HepG2 (cell line): ENCODE results near the gene OR8A1. TPM values are rescaled to one million over a fixed set of nuclear protein-coding genes. Genes with fewer than 3 reads are reported as not detected.

Source experiments
- ATAC-seq: fragments of 200-7000 bp; cut with Tn5 transposase; 3 replicates; pipeline ENCODE4 v1.9.1; 2020; ENCODE audit warnings: mild to moderate bottlenecking, moderate library complexity
- BruUV-seq: library from RNA; stranded (reverse); fragments of 400-500 nt; replicated peaks from 2 replicates; lab custom pipeline; 2021; lab: Mats Ljungman, UMichigan
- CTCF ChIA-PET: fragments of 300-600 bp; formaldehyde crosslinking; extraction: SDS; loops from one replicate; lab custom pipeline; 2021; ENCODE audit warnings: low total read pairs, inconsistent platforms, low intra/inter-chr PET ratio; lab: Yijun Ruan, JAX
- POLR2A ChIA-PET: fragments of 350-600 bp; sonication (Branson Sonifier 250); formaldehyde crosslinking; loops from one replicate; lab custom pipeline; 2020; ENCODE audit warnings: antibody characterized with exemption, inconsistent platforms; lab: Yijun Ruan, JAX
- DNase-seq: peaks from one replicate; pipeline ENCODE4 v3.0.0-alpha.2; 2015; ENCODE audit warnings: low spot score
- FAIRE-seq: peaks from 3 replicates; lab custom pipeline; 2011; peaks lifted over from hg19 to GRCh38; lab: Jason Lieb, UNC
- H2AFZ ChIP-seq: one replicate; pipeline ENCODE4 v1.6.1; 2011; ENCODE audit warnings: low read length, inconsistent platforms
- H3K27ac ChIP-seq: fragments of 300-600 bp; 3 replicates; pipeline ENCODE4 v1.8.0; 2011; ENCODE audit warnings: mixed run types, mild to moderate bottlenecking, mixed read lengths, low read length, inconsistent platforms; ENCODE audit not compliant: insufficient read depth; ENCODE audit errors: extremely low read length
- H3K27me3 ChIP-seq, 2 experiments: fragments of 200-600 bp in 1 of 2; 2 replicates in 1 of 2; 3 replicates in 1 of 2; pipeline versions ENCODE4 v1.6.0 to v1.8.0; 2011; ENCODE audit warnings: low read length in 2 of 2, mild to moderate bottlenecking in 2 of 2, moderate library complexity in 2 of 2, inconsistent platforms in 1 of 2; ENCODE audit not compliant: insufficient read depth in 2 of 2, control insufficient read depth in 1 of 2
- H3K36me3 ChIP-seq, 2 experiments: fragments of 200-600 bp in 1 of 2; replicated peaks in 1 of 2; 2 replicates in 1 of 2; 3 replicates in 1 of 2; pipeline versions ENCODE4 v1.5.1 to v1.8.0; 2011; ENCODE audit warnings: low read length in 2 of 2, inconsistent platforms in 1 of 2; ENCODE audit not compliant: insufficient read depth in 2 of 2, control insufficient read depth in 1 of 2
- H3K4me1 ChIP-seq: 2 replicates; pipeline ENCODE4 v1.5.1; 2012; ENCODE audit warnings: low read length, inconsistent platforms; ENCODE audit not compliant: insufficient read depth
- H3K4me2 ChIP-seq: 2 replicates; pipeline ENCODE4 v1.6.0; 2011; ENCODE audit warnings: low read depth, low read length, inconsistent platforms
- H3K4me3 ChIP-seq, 3 experiments: fragments of 200-600 bp in 1 of 3; sonication (generic), shearing (Covaris generic) in 1 of 3; replicated peaks in 1 of 3; 2 replicates each; pipeline ENCODE4 v1.5.1; 2011 to 2016; ENCODE audit warnings: low read length in 3 of 3, inconsistent platforms in 2 of 3, low read depth in 2 of 3, mild to moderate bottlenecking in 2 of 3, control low read depth in 1 of 3, mixed read lengths in 1 of 3; ENCODE audit not compliant: insufficient read depth in 1 of 3
- H3K79me2 ChIP-seq: one replicate; pipeline ENCODE4 v1.6.1; 2011; ENCODE audit warnings: low read length, inconsistent platforms; ENCODE audit not compliant: insufficient read depth
- H3K9ac ChIP-seq: 2 replicates; pipeline ENCODE4 v1.6.0; 2011; ENCODE audit warnings: mild to moderate bottlenecking, low read depth, low read length, inconsistent platforms; ENCODE audit not compliant: insufficient read depth
- H3K9me3 ChIP-seq: 2 replicates; pipeline ENCODE4 v1.5.1; 2012; ENCODE audit warnings: mild to moderate bottlenecking, low read length
- H4K20me1 ChIP-seq: 2 replicates; pipeline ENCODE4 v1.6.0; 2011; ENCODE audit warnings: inconsistent platforms, mild to moderate bottlenecking, low read length, moderate library complexity; ENCODE audit not compliant: insufficient read depth
- FLYWCH1 ChIP-seq: sonication (generic); formaldehyde crosslinking; IDR thresholded peaks from 2 replicates; pipeline ENCODE4 v1.8.1; 2023; ENCODE audit warnings: mild to moderate bottlenecking, missing genetic modification reagents
- FOXC1 ChIP-seq: sonication (generic); formaldehyde crosslinking; IDR thresholded peaks from 2 replicates; pipeline ENCODE4 v1.8.0; 2022; ENCODE audit warnings: mild to moderate bottlenecking, missing genetic modification reagents, borderline replicate concordance
- GTF3A ChIP-seq: sonication (generic); formaldehyde crosslinking; conservative IDR thresholded peaks from 2 replicates; pipeline ENCODE4 v1.4.0; 2020; ENCODE audit warnings: mild to moderate bottlenecking, missing genetic modification reagents
- HNRNPH1 ChIP-seq: fragments of 200-400 bp; formaldehyde crosslinking; optimal IDR thresholded peaks from 2 replicates; pipeline ENCODE3; 2017; ENCODE audit warnings: mild to moderate bottlenecking, low read depth, low read length
- HNRNPK ChIP-seq: fragments of 200-400 bp; formaldehyde crosslinking; IDR thresholded peaks from 2 replicates; pipeline ENCODE4 v1.6.1; 2018; ENCODE audit warnings: low read length, low read depth, moderate library complexity, mild to moderate bottlenecking; ENCODE audit not compliant: poor library complexity, severe bottlenecking
- HNRNPUL1 ChIP-seq: fragments of 200-400 bp; formaldehyde crosslinking; IDR thresholded peaks from 2 replicates; pipeline ENCODE4 v1.6.1; 2017; ENCODE audit warnings: low read depth, mild to moderate bottlenecking, low read length, moderate library complexity
- KLF13 ChIP-seq: sonication (generic); formaldehyde crosslinking; IDR thresholded peaks from 2 replicates; pipeline ENCODE4 v1.4.0; 2020; ENCODE audit warnings: mild to moderate bottlenecking, missing genetic modification reagents
- RARA ChIP-seq: IDR thresholded peaks from 2 replicates; pipeline ENCODE4 v1.6.1; 2016; ENCODE audit warnings: missing genetic modification reagents, missing compliant biosample characterization
- SMYD3 ChIP-seq: sonication (generic); formaldehyde crosslinking; IDR thresholded peaks from 2 replicates; pipeline ENCODE4 v1.8.1; 2023; ENCODE audit warnings: mild to moderate bottlenecking, missing genetic modification reagents
- ZNF260 ChIP-seq: sonication (generic); formaldehyde crosslinking; IDR thresholded peaks from 2 replicates; pipeline ENCODE4 v1.4.0; 2020; ENCODE audit warnings: missing genetic modification reagents, low read depth, mild to moderate bottlenecking, borderline replicate concordance
- ZNF850 ChIP-seq: sonication (generic); formaldehyde crosslinking; conservative IDR thresholded peaks from 2 replicates; pipeline ENCODE4 v1.9.0; 2021; ENCODE audit warnings: mild to moderate bottlenecking, missing genetic modification reagents
- WGBS: methylation state at CpG from one replicate; pipeline ENCODE4 v1.1.6; 2017; ENCODE audit warnings: low lambda C conversion rate; 5-methylcytosine and 5-hydroxymethylcytosine counted together
- in situ Hi-C: cut with HindIII; loops from 2 replicates; pipeline ENCODE4 v1.10.0; 2017; ENCODE audit warnings: low pct_unique_long_range_greater_than_20kb; ENCODE audit not compliant: extremely low pct_ligation_motif_present
- intact Hi-C: fragments of 100-400 bp; cut with micrococcal nuclease; formaldehyde crosslinking; loops from one replicate; pipeline ENCODE4 v1.10.0; 2022; ENCODE audit not compliant: unreplicated experiment
- polyA plus RNA-seq, 8 experiments: library from polyadenylated mRNA; depleted of rRNA in 3 of 8; stranded (reverse) in 7 of 8; unstranded in 1 of 8; fragments of >200 nt; fragmentation: Illumina TruSeq in 4 of 8; extraction: Trizol in 4 of 8; gene quantifications; 2 replicates each; pipeline versions ENCODE4 v1.2.1 to v1.2.3, GENCODE V29; 2011 to 2016; ENCODE audit warnings: low read depth in 4 of 8, missing spikeins in 1 of 8, mixed read lengths in 1 of 8; ENCODE audit not compliant: insufficient read depth in 1 of 8
- total RNA-seq, 5 experiments: library from RNA; depleted of rRNA; stranded (reverse); fragments of >200 nt; fragmentation: Illumina TruSeq; extraction: Trizol; gene quantifications; 2 replicates each; pipeline ENCODE4 v1.2.3, GENCODE V29; 2016; ENCODE audit warnings: low read depth in 1 of 5
- TF ChIP-seq, protein P1 (sequence below): sonication (generic); formaldehyde crosslinking; IDR thresholded peaks from 2 replicates; pipeline ENCODE4 v1.9.0; 2021; ENCODE audit warnings: missing genetic modification reagents, borderline replicate concordance
- TF ChIP-seq, protein P2 (sequence below): sonication (generic); formaldehyde crosslinking; IDR thresholded peaks from 2 replicates; pipeline ENCODE4 v1.4.0; 2020; ENCODE audit warnings: missing genetic modification reagents
- TF ChIP-seq, protein P3 (sequence below): sonication (generic); formaldehyde crosslinking; IDR thresholded peaks from 2 replicates; pipeline ENCODE4 v1.5.0; 2020; ENCODE audit warnings: mild to moderate bottlenecking, low read depth, missing genetic modification reagents, borderline replicate concordance

The OR8A1 gene
- total and polyA plus RNA-seq, 2 of the 13 experiments (the other 11 are each of a cell fraction or from before 2014, with no cell fraction given) = not detected

- TF ChIP-seq, protein P1, sequence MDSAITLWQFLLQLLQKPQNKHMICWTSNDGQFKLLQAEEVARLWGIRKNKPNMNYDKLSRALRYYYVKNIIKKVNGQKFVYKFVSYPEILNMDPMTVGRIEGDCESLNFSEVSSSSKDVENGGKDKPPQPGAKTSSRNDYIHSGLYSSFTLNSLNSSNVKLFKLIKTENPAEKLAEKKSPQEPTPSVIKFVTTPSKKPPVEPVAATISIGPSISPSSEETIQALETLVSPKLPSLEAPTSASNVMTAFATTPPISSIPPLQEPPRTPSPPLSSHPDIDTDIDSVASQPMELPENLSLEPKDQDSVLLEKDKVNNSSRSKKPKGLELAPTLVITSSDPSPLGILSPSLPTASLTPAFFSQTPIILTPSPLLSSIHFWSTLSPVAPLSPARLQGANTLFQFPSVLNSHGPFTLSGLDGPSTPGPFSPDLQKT (CRISPR knock-in tag) = no peak
- TF ChIP-seq FOXC1 (CRISPR knock-in tag) = no peak
- TF ChIP-seq ZNF850 (CRISPR knock-in tag) = no peak
- no peak for TF ChIP-seq GTF3A
- TF ChIP-seq, protein P2, sequence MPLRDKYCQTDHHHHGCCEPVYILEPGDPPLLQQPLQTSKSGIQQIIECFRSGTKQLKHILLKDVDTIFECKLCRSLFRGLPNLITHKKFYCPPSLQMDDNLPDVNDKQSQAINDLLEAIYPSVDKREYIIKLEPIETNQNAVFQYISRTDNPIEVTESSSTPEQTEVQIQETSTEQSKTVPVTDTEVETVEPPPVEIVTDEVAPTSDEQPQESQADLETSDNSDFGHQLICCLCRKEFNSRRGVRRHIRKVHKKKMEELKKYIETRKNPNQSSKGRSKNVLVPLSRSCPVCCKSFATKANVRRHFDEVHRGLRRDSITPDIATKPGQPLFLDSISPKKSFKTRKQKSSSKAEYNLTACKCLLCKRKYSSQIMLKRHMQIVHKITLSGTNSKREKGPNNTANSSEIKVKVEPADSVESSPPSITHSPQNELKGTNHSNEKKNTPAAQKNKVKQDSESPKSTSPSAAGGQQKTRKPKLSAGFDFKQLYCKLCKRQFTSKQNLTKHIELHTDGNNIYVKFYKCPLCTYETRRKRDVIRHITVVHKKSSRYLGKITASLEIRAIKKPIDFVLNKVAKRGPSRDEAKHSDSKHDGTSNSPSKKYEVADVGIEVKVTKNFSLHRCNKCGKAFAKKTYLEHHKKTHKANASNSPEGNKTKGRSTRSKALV (CRISPR knock-in tag) = no peak
- TF ChIP-seq, protein P3, sequence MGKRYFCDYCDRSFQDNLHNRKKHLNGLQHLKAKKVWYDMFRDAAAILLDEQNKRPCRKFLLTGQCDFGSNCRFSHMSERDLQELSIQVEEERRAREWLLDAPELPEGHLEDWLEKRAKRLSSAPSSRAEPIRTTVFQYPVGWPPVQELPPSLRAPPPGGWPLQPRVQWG (CRISPR knock-in tag) = no peak
- no peak for TF ChIP-seq KLF13 (CRISPR knock-in tag)
Measured at GRCh38 chr11:124569697-124570096, at the start of gene OR8A1 (continued).

- Histone ChIP-seq H3K27me3 (peaks cover 0 to 15% of the 10 kb centered on the region in 2 experiments; a peak in 3 of 5 replicates), H3K27ac (no peak overlapping the region), H3K9ac (no peak overlapping the region), H3K4me3 (no peak overlapping the region), H4K20me1 (no peaks in the 10 kb centered on the region), H2AFZ (no peak overlapping the region), H3K9me3 (no peaks in the 10 kb centered on the region), H3K36me3 (no peaks in the 10 kb centered on the region), H3K79me2 (no peaks in the 10 kb centered on the region), H3K4me2 (no peak overlapping the region), H3K4me1 (no peaks in the 10 kb centered on the region)
- ChIA-PET CTCF (no interaction called here), POLR2A (no interaction called here)
- DNase-seq (no peak), ATAC-seq (no peak), FAIRE-seq (no peak)
- TF ChIP-seq RARA (CRISPR knock-in tag) = no peak
- no peak for TF ChIP-seq FLYWCH1 (CRISPR knock-in tag)
- TF ChIP-seq HNRNPH1 = no peak
- TF ChIP-seq ZNF260 (CRISPR knock-in tag) = no peak
- TF ChIP-seq HNRNPUL1 = no peak
- TF ChIP-seq HNRNPK = no peak
- TF ChIP-seq SMYD3 (CRISPR knock-in tag) = no peak
- WGBS = 0% methylated on average over 1 of the region's 1 CpG
- intact Hi-C loops = no loop called here
- in situ Hi-C loops = no loop called here
- no TSS peak for BruUV-seq
Measured at GRCh38 chr11:124520550-124520854, 49.3 kb upstream of the OR8A1 start.
